HCT116 (cell line): ENCODE measurements around the gene WDR82.

Experiments
- CEBPB ChIP-seq: IDR thresholded peaks from 2 replicates; pipeline ENCODE4 v1.6.1; 2012; ENCODE audit warnings: low read depth
- EGR1 ChIP-seq: IDR thresholded peaks from 2 replicates; pipeline ENCODE4 v1.6.1; 2012; ENCODE audit warnings: low read depth
- FOSL1 ChIP-seq: IDR thresholded peaks from 2 replicates; pipeline ENCODE4 v1.6.1; 2012; ENCODE audit warnings: low read depth
- JUND ChIP-seq: IDR thresholded peaks from 2 replicates; pipeline ENCODE4 v1.6.1; 2012
- POLR2A ChIP-seq: IDR thresholded peaks from 2 replicates; pipeline ENCODE4 v1.7.0; 2011; ENCODE audit warnings: borderline replicate concordance; ENCODE audit not compliant: insufficient read depth, insufficient read length; ENCODE audit errors: extremely low read depth
- POLR2AphosphoS5 ChIP-seq: IDR thresholded peaks from 2 replicates; pipeline ENCODE4 v1.6.1; 2011; ENCODE audit warnings: mild to moderate bottlenecking, low read depth, low read length, moderate library complexity
- SRF ChIP-seq: IDR thresholded peaks from 2 replicates; pipeline ENCODE4 v1.6.1; 2012; ENCODE audit warnings: low read depth
- YY1 ChIP-seq: IDR thresholded peaks from 2 replicates; pipeline ENCODE4 v1.6.1; 2011; ENCODE audit warnings: low read length, low read depth, moderate library complexity, mild to moderate bottlenecking; ENCODE audit not compliant: insufficient replicate concordance; ENCODE audit errors: extremely low read depth
- ZFX ChIP-seq: fragments of 450-650 bp; IDR thresholded peaks from 2 replicates; pipeline ENCODE4 v1.6.1; 2017
- TF ChIP-seq, protein P1 (sequence below), 3 experiments: fragments of 200-600 bp in 1 of 3; sonication (generic) in 1 of 3; IDR thresholded peaks in 2 of 3; conservative IDR thresholded peaks in 1 of 3; 2 replicates each; pipeline ENCODE4 v1.5.1; 2012 to 2017; ENCODE audit warnings: low read depth in 2 of 3, low read length in 2 of 3, antibody characterized with exemption in 1 of 3, borderline replicate concordance in 1 of 3, control low read depth in 1 of 3, mild to moderate bottlenecking in 1 of 3, mixed read lengths in 1 of 3, mixed run types in 1 of 3, moderate library complexity in 1 of 3; ENCODE audit not compliant: insufficient read depth in 1 of 3

- no peak for TF ChIP-seq CEBPB
- TF ChIP-seq JUND: no peak
- TF ChIP-seq, protein P1, sequence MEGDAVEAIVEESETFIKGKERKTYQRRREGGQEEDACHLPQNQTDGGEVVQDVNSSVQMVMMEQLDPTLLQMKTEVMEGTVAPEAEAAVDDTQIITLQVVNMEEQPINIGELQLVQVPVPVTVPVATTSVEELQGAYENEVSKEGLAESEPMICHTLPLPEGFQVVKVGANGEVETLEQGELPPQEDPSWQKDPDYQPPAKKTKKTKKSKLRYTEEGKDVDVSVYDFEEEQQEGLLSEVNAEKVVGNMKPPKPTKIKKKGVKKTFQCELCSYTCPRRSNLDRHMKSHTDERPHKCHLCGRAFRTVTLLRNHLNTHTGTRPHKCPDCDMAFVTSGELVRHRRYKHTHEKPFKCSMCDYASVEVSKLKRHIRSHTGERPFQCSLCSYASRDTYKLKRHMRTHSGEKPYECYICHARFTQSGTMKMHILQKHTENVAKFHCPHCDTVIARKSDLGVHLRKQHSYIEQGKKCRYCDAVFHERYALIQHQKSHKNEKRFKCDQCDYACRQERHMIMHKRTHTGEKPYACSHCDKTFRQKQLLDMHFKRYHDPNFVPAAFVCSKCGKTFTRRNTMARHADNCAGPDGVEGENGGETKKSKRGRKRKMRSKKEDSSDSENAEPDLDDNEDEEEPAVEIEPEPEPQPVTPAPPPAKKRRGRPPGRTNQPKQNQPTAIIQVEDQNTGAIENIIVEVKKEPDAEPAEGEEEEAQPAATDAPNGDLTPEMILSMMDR (IDR thresholded peaks at IDR 0.05 in 2 of 3, conservative IDR thresholded peaks at IDR 0.05 in 1 of 3; ENCODE audit: borderline replicate concordance in 1 of 3, insufficient read depth in 1 of 3, low read depth in 2 of 3, low read length in 2 of 3): no peak
- no peak for TF ChIP-seq ZFX
- TF ChIP-seq EGR1: no peak
- TF ChIP-seq FOSL1: no peak
- TF ChIP-seq POLR2AphosphoS5: no peak
- no peak for TF ChIP-seq YY1
- TF ChIP-seq POLR2A: no peak
- no peak for TF ChIP-seq SRF
These were observed 39.9 kb upstream of the WDR82 start for GRCh38 chr3:52318186-52318816.
